GM12891 (cell line): ENCODE results near the gene FAT1.

Experiments used
- DNase-seq: peaks from one replicate; pipeline ENCODE4 v3.0.0; 2011; ENCODE audit warnings: low spot score; ENCODE audit not compliant: insufficient read length
- FAIRE-seq: peaks from 2 replicates; lab custom pipeline; 2011; peaks lifted over from hg19 to GRCh38; lab: Jason Lieb, UNC
- PAX5 ChIP-seq: IDR thresholded peaks from 2 replicates; pipeline ENCODE4 v1.6.1; 2011; ENCODE audit warnings: low read length, moderate library complexity, mild to moderate bottlenecking; ENCODE audit not compliant: insufficient read depth, severe bottlenecking
- POLR2A ChIP-seq: IDR thresholded peaks from 2 replicates; pipeline ENCODE4 v1.6.1; 2011; ENCODE audit warnings: low read depth, low read length, control low read depth
- POLR2AphosphoS5 ChIP-seq: IDR thresholded peaks from 2 replicates; pipeline ENCODE4 v1.6.1; 2011; ENCODE audit warnings: low read depth, low read length, control low read depth
- POU2F2 ChIP-seq: IDR thresholded peaks from 2 replicates; pipeline ENCODE4 v1.6.1; 2011; ENCODE audit warnings: low read depth, mild to moderate bottlenecking, control low read depth, low read length, moderate library complexity
- SPI1 ChIP-seq: IDR thresholded peaks from 2 replicates; pipeline ENCODE4 v1.6.1; 2011; ENCODE audit warnings: low read depth, low read length, control low read depth
- TAF1 ChIP-seq: IDR thresholded peaks from 2 replicates; pipeline ENCODE4 v1.6.1; 2011; ENCODE audit warnings: low read depth, low read length, control low read depth

Gene FAT1

DNA sequence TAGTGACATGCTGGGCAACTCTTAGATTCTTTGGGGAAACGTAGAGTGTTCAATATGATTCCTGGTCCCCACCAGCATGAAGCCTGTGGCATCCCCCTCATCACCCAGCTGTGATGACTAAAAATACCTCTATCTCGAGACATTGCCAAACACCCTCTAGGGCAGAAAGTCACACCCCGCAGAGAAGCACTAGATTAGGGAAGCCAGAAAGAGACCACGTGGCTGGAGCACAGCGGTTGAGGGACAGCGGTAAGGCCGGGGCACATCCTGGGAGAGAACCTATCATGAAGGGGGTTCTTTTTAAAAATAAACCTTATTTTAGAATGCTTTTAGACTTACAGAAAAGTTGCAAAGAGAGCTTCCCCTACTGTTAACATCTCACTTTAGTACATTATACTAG lies 11.0 kb downstream of the FAT1 start:
- DNase-seq (no peak), FAIRE-seq (no peak)
- TF ChIP-seq PAX5 (no peak), POU2F2 (no peak), POLR2AphosphoS5 (no peak), TAF1 (no peak), SPI1 (no peak), POLR2A (no peak)

DNA sequence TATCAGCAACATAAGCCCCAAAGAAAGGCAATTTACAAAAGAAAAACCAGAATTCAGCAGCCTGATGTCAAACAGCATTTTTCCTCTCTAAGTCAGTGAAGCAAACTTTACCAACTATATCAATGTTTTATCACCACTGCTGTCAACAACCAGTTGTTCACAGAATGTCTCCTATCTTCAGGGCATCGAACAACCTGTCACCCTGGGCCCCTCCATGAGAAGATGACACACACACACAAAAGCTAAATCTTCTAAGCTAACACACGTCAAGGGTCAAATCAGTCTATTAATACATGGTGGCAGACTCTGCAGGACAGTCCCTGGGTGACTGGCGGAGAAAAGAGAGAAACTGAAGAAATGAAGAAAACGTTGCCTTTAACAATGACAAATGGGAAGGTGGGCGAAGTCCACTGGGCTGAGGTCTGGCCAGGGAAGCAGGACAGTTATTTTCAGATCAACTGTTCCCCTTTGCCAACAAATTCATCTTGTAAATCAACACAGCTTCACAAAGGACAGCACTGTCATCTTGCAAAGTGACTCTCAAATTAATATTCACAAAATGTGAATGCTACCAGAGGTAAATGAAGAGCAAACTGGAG lies 13.0 kb downstream of the FAT1 start:
- FAIRE-seq (no peak), DNase-seq (no peak)
- TF ChIP-seq SPI1, result no peak
- TF ChIP-seq PAX5, result no peak
- TF ChIP-seq POU2F2, result no peak
- TF ChIP-seq TAF1, result no peak
- no peak for TF ChIP-seq POLR2A
- TF ChIP-seq POLR2AphosphoS5, result no peak

DNA sequence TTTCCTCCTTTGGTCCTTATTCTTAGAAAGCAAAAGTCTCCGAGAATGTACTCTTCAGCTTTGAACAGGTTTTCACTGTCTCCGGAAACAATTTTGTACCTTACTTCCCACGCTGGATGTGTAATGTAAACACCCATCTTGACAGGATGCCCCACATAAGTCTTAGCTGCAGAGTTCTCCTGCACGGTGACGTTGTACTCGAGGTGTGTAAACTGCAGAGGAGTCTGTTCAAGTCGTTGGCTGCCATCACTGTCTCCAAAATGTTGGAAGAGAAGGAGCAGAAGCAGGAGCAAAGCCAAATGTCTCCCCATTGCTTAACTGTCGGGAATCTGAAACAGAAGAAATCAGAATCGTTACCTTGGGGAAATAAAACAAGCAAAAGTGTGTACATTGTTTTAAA lies 14.1 kb downstream of the FAT1 start:
- TF ChIP-seq POLR2A, result no peak
- no peak for TF ChIP-seq TAF1
- TF ChIP-seq POU2F2, result no peak
- FAIRE-seq (no peak), DNase-seq (no peak)

DNA sequence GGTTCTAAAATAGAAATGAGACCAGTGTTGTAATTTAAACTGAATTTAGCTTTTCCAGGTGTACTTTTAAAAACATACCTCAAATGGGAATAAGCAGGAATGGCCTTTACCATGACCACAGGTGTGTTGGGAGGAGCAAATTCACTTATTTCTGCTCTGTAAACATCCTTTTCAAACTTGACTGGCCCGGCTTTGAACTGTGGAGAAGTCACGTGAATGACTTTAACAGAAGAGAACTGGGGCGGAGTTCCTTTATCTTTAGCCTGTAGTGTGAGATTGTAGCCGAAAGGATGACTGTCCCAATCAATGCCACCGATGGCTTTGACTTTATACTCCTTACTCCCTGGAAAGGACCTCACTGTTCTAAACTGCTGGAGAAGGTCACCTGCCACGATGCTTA lies 15.1 kb downstream of the FAT1 start:
- TF ChIP-seq TAF1 (no peak), PAX5 (no peak), SPI1 (no peak), POLR2AphosphoS5 (no peak), POU2F2 (no peak), POLR2A (no peak)
- DNase-seq (no peak), FAIRE-seq (no peak)

DNA sequence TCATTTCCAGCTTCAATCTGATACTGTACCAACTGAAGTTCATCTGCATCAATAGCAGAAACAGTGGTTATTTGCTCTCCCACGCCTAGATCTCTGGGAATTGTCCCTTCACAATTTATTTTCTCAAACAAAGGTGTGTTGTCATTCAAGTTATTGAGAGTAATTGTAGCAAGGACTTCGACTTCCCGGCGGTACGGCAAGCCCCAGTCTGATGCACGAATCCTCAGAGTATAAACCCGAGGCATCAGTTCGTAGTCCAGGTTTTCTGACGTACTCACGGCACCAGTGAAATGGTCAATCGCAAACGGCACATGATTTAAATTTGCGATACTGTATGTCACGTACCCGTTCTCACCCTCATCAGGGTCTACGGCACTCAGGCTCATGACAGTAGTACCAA lies 15.7 kb downstream of the FAT1 start:
- FAIRE-seq (no peak), DNase-seq (no peak)
- TF ChIP-seq POLR2A, result no peak
- no peak for TF ChIP-seq POU2F2
- TF ChIP-seq POLR2AphosphoS5, result no peak

DNA sequence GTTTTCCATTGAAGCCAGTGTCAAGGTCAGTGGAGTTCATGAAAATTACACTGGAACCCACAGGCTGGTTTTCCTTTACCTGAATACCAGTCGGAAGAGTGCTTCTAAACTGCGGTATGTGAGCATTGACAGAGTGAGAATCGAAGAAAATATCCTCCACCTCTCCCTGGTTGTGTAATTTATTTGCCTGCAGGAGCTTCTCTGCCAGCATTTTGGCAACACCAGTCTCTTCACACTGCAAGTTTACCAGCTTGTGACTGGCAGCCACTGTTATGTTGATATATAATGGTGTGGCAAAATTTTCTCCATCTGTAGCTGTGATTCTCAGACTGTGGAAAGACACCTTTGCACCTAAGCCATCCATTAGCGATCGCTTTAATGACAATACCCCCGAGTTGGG lies 16.1 kb downstream of the FAT1 start:
- TF ChIP-seq SPI1, result no peak
- no peak for TF ChIP-seq TAF1
- TF ChIP-seq POU2F2, result no peak
- no peak for TF ChIP-seq POLR2AphosphoS5
- no peak for TF ChIP-seq POLR2A
- no peak for TF ChIP-seq PAX5
- no peak for DNase-seq
- FAIRE-seq, result no peak

DNA sequence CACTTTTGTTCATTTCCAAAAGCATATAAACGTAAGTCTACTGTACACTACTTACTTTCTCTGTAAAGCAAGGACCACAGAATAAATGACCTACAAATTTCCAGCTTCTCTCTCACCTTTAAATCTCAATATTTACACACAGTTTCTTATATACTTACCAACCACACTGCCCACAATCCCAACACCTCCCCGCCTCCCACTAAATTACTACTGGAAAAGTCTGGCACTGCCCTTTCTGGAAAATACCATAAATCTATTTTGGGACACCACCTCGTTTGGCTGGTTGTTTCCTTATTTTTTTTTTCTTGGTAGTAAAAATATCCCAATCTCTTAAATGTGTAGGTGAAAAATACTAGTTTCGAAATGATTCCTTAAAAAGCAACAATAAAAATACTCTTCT lies 19.6 kb downstream of the FAT1 start:
- FAIRE-seq, result no peak
- TF ChIP-seq TAF1 (no peak), POU2F2 (no peak), PAX5 (no peak), POLR2AphosphoS5 (no peak), SPI1 (no peak), POLR2A (no peak)
- no peak for DNase-seq

DNA sequence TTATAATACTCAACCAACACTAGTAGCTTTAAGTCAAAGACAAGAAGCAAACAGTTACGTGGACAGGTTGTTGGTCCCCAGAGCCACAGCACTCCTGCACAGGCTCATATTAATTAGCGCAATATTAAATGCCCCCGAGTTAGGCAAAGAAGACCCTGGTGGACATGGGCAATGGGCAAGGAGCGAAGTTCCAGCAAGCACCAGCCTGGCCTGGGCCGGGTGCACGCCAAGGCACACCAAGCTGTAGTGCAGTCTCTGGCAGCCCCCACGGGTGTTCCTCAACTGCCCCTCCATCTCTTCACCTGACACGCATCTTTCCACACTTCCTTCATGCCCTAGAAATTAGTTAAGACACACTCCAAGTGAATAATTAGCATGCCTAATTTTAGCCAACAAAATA lies 20.1 kb downstream of the FAT1 start:
- TF ChIP-seq TAF1 (no peak), PAX5 (no peak), SPI1 (no peak), POLR2A (no peak), POU2F2 (no peak), POLR2AphosphoS5 (no peak)
- no peak for DNase-seq
- no peak for FAIRE-seq

DNA sequence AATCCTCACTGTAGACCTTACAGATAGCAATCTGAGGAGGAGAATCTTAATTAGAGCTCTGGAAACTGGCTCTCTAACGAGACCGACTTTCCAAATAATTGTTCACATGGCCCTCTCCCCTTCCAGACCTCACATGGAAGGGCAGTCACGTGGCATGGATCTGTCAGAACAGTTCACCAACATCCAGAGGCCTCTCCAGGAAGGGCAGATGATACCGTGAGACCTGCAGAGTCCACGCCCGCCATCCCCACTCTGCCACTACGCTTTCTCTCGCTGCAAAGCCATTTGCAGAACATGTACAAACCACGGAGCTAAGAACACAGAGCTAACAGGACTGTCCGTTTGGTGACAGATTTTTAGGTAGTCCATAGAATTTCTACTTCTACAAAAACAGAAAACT lies 20.7 kb downstream of the FAT1 start:
- FAIRE-seq (no peak), DNase-seq (no peak)
- TF ChIP-seq POU2F2 (no peak), POLR2AphosphoS5 (no peak), POLR2A (no peak)

DNA sequence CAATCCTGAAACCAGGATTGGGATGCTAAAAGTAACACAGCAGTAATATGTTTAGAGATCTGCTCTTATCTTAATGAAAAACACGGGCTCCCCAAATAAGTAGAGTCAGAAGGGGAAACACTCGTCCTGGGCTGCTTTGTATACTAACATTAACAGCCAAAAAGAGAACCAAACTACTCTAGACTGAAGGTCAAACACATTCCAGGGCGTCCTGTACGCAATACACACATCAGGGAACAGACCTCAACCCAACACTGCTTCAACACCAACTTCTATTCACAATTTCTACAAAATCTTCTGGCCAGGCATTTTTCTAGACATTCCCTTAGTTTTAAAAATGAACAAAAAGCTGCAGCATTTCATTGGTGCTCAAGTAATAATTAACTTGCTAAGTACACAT lies 21.4 kb downstream of the FAT1 start:
- TF ChIP-seq SPI1 (no peak), TAF1 (no peak), PAX5 (no peak), POU2F2 (no peak), POLR2A (no peak), POLR2AphosphoS5 (no peak)
- DNase-seq (no peak), FAIRE-seq (no peak)

DNA sequence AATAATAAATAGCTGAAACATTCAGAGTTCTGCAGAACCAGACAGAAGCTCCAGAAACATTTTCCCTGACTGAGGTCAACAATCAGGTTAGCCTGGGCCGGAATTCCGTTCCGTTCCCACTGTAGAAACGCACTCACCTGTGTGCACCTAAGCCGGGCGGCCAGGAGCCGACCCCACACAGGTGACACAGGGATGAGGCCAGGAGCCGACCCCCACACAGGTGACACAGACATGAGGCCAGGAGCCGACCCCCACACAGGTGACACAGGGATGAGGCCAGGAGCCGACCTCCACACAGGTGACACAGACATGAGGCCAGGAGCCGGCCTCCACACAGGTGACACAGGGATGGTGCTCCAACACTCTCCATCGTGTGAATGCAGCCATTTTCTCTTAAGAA lies 21.9 kb downstream of the FAT1 start:
- TF ChIP-seq POLR2A (no peak), PAX5 (no peak), POU2F2 (no peak), TAF1 (no peak), SPI1 (no peak), POLR2AphosphoS5 (no peak)
- FAIRE-seq (no peak), DNase-seq (no peak)

DNA sequence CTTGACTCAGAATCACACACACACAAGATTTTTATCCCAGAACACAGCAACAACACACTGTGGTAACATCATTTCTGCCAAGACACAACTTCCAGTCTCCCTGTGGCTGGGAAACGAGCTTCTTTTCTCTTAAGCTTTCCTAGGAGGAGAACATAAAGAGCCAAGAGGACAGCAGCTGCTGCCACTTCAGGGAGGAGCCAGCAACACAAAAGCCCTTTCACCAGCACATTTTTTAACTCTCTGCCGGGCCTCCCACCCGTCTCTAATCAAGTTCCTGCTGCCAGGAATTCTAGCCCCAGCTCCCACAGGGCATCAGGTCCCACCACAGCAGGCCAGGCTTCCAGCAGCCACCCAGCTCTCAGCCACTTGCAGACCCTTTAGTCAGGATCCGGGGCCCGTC lies 22.4 kb downstream of the FAT1 start:
- no peak for DNase-seq
- TF ChIP-seq PAX5 (no peak), TAF1 (no peak), POLR2AphosphoS5 (no peak), POU2F2 (no peak), SPI1 (no peak), POLR2A (no peak)
- FAIRE-seq, result no peak
